ENCODE data around the gene LASP1. TPM values are rescaled to one million over a fixed set of nuclear protein-coding genes. Genes with fewer than 3 reads are reported as not detected.

Gene LASP1
- total RNA-seq, 4 donors from 2014 or later = 117 to 553 (median 307) TPM

GRCh38 chr17:38912221-38912813 lies 42.5 kb downstream of the LASP1 start:
- peaks cover 6 to 73% (median 28%) of the 10 kb centered on the region in 4 donors for H3K4me1 ChIP-seq
- no peaks in the 10 kb centered on the region for H3K27me3 ChIP-seq
- WGBS, 2 donors (ENCODE audit: low coverage in 1 of 2) = 77% methylated on average over 13 of the region's 13 CpGs; no CpG with 5 or more reads in 1 of the 2 donors
- H3K4me3 ChIP-seq = no peak overlapping the region
- no peaks in the 10 kb centered on the region for H3K9me3 ChIP-seq
- in situ Hi-C loops (cut with MboI; ENCODE audit: low pct_ligation_motif_present in 1 of 4, low pct_unique_long_range_greater_than_20kb in 1 of 4, low sequenced_read_pairs in 3 of 4) = no loop called here
- TF ChIP-seq POLR2AphosphoS5 (IDR thresholded peaks at IDR 0.05) (peak; percentile 30 to 59 (median 48)), POLR2A (IDR thresholded peaks at IDR 0.05) (no peak), EP300 (IDR thresholded peaks at IDR 0.05; ENCODE audit: low read depth) (no peak), CTCF (IDR thresholded peaks at IDR 0.05) (no peak)
- peaks cover 0 to 25% (median 12%) of the 10 kb centered on the region in 4 donors for H3K36me3 ChIP-seq
- intact Hi-C loops (cut with DNase I; ENCODE audit: low total_unique reads) = no loop called here
- peak overlapping the region in 3 of 4 donors; percentile 31 to 65 (median 37) for H3K27ac ChIP-seq
- DNase-seq = peak; percentile 50

GRCh38 chr17:38914741-38915638 lies 45.1 kb downstream of the LASP1 start:
- TF ChIP-seq EP300 (IDR thresholded peaks at IDR 0.05; ENCODE audit: low read depth) = no peak
- TF ChIP-seq CTCF (IDR thresholded peaks at IDR 0.05) = no peak
- TF ChIP-seq POLR2AphosphoS5 (IDR thresholded peaks at IDR 0.05) = no peak
- TF ChIP-seq POLR2A (IDR thresholded peaks at IDR 0.05) = no peak
- DNase-seq = no peak
- H3K27me3 ChIP-seq = no peaks in the 10 kb centered on the region
- peaks cover 0 to 52% (median 21%) of the 10 kb centered on the region in 4 donors for H3K36me3 ChIP-seq
- WGBS, 2 donors (ENCODE audit: low coverage in 1 of 2) = 78% methylated on average over 19 of the region's 20 CpGs; no CpG with 5 or more reads in 1 of the 2 donors
- peak overlapping the region in 2 of 4 donors; percentile 6 to 35 for H3K27ac ChIP-seq
- in situ Hi-C loops (cut with MboI; ENCODE audit: low pct_ligation_motif_present in 1 of 4, low pct_unique_long_range_greater_than_20kb in 1 of 4, low sequenced_read_pairs in 3 of 4) = no loop called here
- H3K9me3 ChIP-seq = no peaks in the 10 kb centered on the region
- intact Hi-C loops (cut with DNase I; ENCODE audit: low total_unique reads) = no loop called here
- peaks cover 3 to 52% (median 21%) of the 10 kb centered on the region in 4 donors for H3K4me1 ChIP-seq
- H3K4me3 ChIP-seq = no peak overlapping the region

GRCh38 chr17:38915639-38915995 lies 45.8 kb downstream of the LASP1 start:
- peaks cover 7 to 53% (median 21%) of the 10 kb centered on the region in 4 donors for H3K4me1 ChIP-seq
- WGBS, 2 donors (ENCODE audit: low coverage in 1 of 2) = 94% methylated on average over 7 of the region's 7 CpGs; no CpG with 5 or more reads in 1 of the 2 donors
- peak overlapping the region in 1 of 4 donors; percentile 35 for H3K27ac ChIP-seq
- TF ChIP-seq POLR2A (IDR thresholded peaks at IDR 0.05) (no peak), EP300 (IDR thresholded peaks at IDR 0.05; ENCODE audit: low read depth) (no peak), POLR2AphosphoS5 (IDR thresholded peaks at IDR 0.05) (no peak), CTCF (IDR thresholded peaks at IDR 0.05) (no peak)
- intact Hi-C loops (cut with DNase I; ENCODE audit: low total_unique reads) (no loop called here), in situ Hi-C loops (cut with MboI; ENCODE audit: low pct_ligation_motif_present in 1 of 4, low pct_unique_long_range_greater_than_20kb in 1 of 4, low sequenced_read_pairs in 3 of 4) (no loop called here)
- H3K4me3 ChIP-seq = no peak overlapping the region
- no peak for DNase-seq
- H3K9me3 ChIP-seq = no peaks in the 10 kb centered on the region
- H3K27me3 ChIP-seq = no peaks in the 10 kb centered on the region
- peaks cover 0 to 55% (median 21%) of the 10 kb centered on the region in 4 donors for H3K36me3 ChIP-seq

GRCh38 chr17:38916771-38917170 lies 46.9 kb downstream of the LASP1 start:
- no peak overlapping the region for H3K4me3 ChIP-seq
- H3K4me1 ChIP-seq = peaks cover 15 to 53% (median 21%) of the 10 kb centered on the region in 4 donors
- 67 to 74% methylated on average over 4 to 8 of the region's 8 CpGs for WGBS, 2 donors (ENCODE audit: low coverage in 1 of 2)
- in situ Hi-C loops (cut with MboI; ENCODE audit: low pct_ligation_motif_present in 1 of 4, low pct_unique_long_range_greater_than_20kb in 1 of 4, low sequenced_read_pairs in 3 of 4) (no loop called here), intact Hi-C loops (cut with DNase I; ENCODE audit: low total_unique reads) (no loop called here)
- no peak for DNase-seq
- H3K27ac ChIP-seq = no peak overlapping the region
- H3K9me3 ChIP-seq = no peaks in the 10 kb centered on the region
- TF ChIP-seq CTCF (IDR thresholded peaks at IDR 0.05) = no peak
- no peak for TF ChIP-seq POLR2A (IDR thresholded peaks at IDR 0.05)
- TF ChIP-seq EP300 (IDR thresholded peaks at IDR 0.05; ENCODE audit: low read depth) = no peak
- TF ChIP-seq POLR2AphosphoS5 (IDR thresholded peaks at IDR 0.05) = no peak
- peaks cover 0 to 55% (median 21%) of the 10 kb centered on the region in 4 donors for H3K36me3 ChIP-seq
- no peaks in the 10 kb centered on the region for H3K27me3 ChIP-seq

All from transverse colon (tissue), 4 donors.